GM21825 (cell line): ENCODE data around the gene NCEH1.
A peak's percentile ranks its signal among the peaks of the same experiment; 100 is the strongest.
"Not testable (repeated sequence)": the region's sequence is repeated elsewhere in the genome, so short reads cannot be mapped to it uniquely, and the experiment has no call there.

ENCODE experiments used
- ATAC-seq: cut with Tn5 transposase; IDR thresholded peaks from one replicate; pipeline ENCODE4 v1.9.1; 2021; ENCODE audit warnings: mild to moderate bottlenecking, moderate library complexity; ENCODE audit not compliant: unreplicated experiment

NCEH1 gene

DNA sequence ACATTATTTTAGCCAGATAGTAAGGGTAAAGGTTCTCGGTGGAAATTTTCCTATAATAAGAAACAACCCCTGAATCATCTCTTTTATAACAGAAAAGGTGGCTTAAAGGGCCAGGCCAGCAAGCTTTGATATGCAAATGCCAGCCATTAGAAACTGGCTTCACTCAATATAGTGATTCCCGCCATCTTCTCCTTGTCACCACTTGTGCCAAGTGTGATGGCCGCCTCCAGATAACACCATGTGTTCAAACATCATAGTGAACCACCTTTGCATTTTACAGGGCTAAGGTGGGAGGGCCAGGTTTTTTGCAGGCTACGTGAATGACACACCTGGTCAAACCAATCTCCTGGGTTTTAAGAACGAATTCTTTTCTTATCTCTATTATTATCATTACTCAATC is 31.3 kb downstream of the NCEH1 start:
- no peak for ATAC-seq

DNA sequence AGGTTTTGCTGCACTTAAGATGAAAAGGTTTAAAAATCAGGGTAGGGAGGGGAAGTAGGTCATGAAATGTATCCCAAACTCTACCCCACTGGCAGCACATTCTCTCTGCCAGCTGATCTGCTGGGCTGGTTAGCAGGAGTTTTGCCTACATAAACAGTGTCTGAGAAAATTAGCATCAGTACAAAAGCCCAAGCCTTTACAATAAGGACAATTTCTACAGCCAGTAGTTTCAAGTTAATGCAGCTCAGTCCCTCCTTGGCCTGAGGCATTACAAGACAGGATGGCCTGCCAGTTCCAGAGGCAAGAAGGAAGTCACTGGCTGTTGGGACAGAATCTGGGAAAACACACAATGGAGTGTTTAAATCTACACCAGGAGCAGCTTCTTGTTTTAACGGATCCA is 32.8 kb downstream of the NCEH1 start:
- no peak for ATAC-seq

DNA sequence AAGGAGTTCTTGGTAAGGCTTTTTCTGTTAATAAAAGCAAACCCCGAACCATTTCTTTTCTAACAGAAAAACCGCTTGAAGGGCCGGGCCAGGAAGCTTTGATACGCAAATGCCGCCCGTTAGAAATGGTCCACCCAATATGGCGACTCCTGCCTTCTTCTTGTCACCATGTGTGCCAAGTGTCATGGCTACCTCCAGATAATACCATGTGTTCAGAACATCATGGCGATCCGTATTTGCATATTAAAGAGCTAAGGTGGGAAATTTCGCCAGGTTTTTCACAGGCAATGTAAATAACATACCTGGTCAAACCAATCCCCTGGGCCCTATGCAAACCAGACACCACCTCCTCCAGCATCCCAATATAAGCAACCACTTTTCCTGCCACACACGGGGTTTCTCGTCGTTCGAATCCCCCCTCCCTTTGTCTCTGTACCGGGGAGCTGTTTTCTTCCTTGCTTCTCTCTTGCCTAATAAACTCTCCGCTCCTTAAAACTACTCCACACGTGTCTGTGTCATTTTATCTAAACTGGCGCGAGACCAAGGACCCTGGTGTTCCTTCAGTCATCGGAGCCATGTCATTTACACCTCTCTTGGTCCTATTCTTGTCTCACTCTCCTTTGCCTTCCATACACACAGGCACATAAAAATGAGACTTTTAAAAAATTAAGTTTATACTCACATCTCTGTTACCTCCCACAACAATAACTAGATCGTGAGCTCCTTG is 34.5 kb downstream of the NCEH1 start:
- no peak for ATAC-seq

- no peak for ATAC-seq
Measured at GRCh38 chr3:172675441-172676193, 35.2 kb downstream of the NCEH1 start.

DNA sequence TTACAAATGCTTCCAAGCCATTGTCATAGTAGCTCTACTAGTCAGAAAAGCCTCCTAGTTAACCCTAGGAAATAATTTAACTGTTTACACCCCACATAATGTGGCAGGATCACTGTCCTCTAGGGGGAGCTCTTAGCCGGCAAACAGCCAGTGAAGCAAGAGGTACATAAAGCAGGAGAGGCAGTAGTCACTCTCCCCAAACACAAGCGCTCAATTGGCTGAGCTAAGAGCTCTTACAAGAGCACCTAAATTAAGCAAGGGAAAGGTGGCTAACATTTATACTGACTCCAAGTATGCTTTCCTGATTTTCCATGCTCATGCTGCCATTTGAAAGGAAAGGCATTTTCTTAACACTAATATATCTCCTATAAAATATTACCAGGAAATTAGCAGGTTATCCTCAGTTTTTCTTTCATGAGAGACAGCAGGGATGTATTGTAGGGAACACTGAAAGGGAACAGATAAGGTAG is 37.6 kb downstream of the NCEH1 start:
- peak; percentile 86 for ATAC-seq

DNA sequence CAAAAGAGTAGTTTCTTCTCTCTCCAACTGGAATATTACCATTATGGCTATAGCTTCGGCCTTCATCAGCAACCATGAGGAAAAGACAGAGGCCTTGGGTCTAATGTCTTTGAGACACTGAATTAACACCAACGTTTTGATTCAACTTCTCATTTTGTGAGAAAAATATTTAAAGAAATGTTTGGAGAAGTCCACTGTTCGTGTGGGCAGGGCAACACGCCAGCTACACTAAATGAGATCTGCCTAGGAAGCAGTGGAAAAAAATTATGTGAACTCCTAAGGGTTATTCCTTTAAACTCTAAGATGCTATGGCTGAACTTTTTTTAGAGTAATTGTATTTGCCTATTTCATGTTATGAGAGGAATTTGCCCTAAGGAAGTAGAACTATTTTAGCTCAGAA is 41.8 kb downstream of the NCEH1 start:
- no peak for ATAC-seq

GRCh38 chr3:172666873-172667694 is 43.8 kb downstream of the NCEH1 start:
- ATAC-seq, result peak; percentile 95

DNA sequence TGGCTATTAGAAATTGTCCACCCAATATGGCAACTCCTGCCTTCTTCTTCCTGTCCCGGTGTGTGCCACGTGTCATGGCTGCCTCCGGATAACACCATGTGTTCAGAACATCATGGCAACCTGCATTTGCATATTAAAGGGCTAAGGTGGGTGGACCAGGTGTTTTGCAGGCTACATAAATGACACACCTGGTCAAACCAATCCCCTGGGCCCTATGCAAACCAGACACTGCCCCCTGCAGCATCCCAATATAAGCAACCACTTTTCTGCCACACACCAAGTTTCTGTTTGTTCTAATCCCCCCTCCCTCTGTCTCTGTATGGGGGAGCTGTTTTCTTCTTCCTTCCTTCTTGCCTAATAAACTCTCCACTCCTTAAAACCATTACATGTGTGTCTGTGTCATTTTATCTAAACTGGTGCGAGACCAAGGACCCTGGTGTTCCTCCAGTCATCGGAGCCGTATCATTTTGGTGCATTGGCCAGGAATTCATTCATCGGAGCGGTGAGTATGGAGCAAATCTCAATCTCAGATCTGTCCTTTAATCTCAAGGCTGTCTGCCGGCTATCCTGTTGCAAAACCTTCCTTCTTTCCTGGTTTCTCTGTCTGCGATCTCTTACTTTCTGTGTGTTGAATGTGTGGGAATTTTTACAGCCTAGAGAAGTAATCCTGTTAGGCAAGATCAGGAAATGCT is 44.5 kb downstream of the NCEH1 start:
- ATAC-seq, result no peak

DNA sequence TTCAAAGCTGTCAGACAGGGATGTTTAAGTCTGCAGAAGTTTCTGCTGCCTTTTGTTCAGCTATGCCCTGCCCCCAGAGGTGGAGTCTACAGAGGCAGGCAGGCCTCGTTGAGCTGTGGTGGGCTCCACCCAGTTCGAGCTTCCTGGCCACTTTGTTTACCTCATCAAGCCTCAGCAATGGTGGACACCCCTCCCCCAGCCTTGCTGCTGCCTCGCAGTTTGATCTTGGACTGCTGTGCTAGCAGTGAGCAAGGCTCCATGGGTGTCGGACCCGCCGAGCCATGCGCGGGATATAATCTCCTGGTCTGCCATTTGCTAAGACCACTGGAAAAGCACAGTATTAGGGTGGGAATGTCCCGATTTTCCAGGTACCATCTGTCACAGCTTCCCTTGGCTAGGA is 45.4 kb downstream of the NCEH1 start:
- not testable (repeated sequence) for ATAC-seq

DNA sequence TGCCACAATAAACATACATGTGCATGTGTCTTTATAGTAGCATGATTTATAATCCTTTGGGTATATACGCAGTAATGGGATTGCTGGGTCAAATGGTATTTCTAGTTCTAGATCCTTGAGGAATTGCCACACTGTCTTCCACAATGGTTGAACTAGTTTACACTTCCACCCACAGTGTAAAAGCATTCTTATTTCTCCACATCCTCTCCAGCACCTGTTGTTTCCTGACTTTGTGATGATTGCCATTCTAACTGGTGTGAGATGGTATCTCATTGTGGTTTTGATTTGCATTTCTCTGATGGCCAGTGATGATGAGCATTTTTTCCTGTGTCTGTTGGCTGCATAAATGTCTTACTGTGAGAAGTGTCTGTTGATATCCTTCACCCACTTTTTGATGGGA is 50.4 kb downstream of the NCEH1 start:
- not testable (repeated sequence) for ATAC-seq

DNA sequence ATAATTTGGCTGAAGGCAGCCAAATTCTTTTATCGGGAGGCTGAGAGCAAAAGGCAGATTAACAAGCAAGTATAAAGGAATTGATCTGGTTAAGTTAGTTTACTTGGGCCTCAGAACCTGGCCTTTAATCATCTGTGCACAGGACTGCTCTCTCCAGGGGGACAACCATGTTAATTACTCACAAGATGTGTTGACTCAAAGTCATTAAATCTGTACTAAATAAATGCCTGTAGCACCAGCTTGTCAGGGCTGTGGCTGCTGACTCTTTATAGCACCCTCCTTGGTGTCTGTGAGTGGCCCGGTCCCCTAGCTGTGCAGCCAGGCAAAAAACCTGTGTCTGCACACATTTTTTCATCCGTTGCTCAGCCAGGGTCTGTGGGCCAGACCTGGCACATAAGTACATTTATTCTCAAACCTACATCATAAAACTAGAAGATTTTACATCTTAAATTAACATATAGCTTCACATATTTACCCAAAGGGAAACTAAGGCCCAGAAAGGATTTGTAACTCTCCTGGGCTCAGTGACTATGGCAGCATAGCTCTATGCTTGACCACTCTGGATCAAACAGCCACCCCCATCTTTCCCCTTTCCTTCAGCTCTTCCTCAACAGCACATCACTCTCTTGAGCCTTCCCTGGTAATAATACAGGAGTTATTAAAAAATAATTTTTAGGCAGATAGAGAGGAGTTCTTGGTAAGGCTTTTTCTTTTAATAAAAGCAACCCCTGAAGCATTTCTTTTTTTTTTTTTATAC is 51.4 kb downstream of the NCEH1 start:
- no peak for ATAC-seq

- ATAC-seq, result no peak
Measured at GRCh38 chr3:172658344-172659245, 52.3 kb downstream of the NCEH1 start.

- no peak for ATAC-seq
Measured at GRCh38 chr3:172656602-172657001, 54.3 kb downstream of the NCEH1 start.

GRCh38 chr3:172655388-172655787 is 55.5 kb downstream of the NCEH1 start:
- ATAC-seq, result no peak

- no peak for ATAC-seq
Measured at GRCh38 chr3:172654470-172654869, 56.4 kb downstream of the NCEH1 start.

GRCh38 chr3:172653004-172653572 is 57.8 kb downstream of the NCEH1 start:
- no peak for ATAC-seq

GRCh38 chr3:172651936-172652625 is 58.8 kb downstream of the NCEH1 start:
- ATAC-seq, result no peak

DNA sequence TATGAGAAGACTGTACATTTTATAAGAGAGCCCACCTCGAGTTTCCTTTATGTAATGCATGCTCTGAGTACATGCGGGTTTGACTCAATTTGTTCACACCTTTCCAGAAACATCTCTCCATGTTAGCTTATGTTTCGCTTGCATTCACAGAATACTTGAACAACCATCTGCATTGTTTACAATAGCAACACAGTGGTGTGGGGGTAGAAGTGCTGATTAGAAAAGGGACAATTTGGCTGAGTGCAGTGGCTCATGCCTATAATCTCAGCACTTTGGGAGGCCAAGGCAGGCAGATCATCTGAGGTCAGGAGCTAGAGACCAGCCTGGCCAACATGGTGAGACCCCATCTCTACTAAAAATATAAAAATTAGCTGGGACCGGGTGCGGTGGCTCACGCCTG is 60.9 kb downstream of the NCEH1 start:
- no peak for ATAC-seq
